AG09319 (cell line): ENCODE data around the gene MROH2A.

Experiments used
- DNase-seq: peaks from one replicate; pipeline ENCODE4 v3.0.0-alpha.2; 2010; ENCODE audit warnings: low read depth; ENCODE audit errors: extremely low read depth
- TF ChIP-seq, protein P1 (sequence below): IDR thresholded peaks from 2 replicates; pipeline ENCODE4 v1.5.1; 2011; ENCODE audit warnings: low read depth, mild to moderate bottlenecking, inconsistent platforms, low read length, moderate library complexity

MROH2A gene

DNA sequence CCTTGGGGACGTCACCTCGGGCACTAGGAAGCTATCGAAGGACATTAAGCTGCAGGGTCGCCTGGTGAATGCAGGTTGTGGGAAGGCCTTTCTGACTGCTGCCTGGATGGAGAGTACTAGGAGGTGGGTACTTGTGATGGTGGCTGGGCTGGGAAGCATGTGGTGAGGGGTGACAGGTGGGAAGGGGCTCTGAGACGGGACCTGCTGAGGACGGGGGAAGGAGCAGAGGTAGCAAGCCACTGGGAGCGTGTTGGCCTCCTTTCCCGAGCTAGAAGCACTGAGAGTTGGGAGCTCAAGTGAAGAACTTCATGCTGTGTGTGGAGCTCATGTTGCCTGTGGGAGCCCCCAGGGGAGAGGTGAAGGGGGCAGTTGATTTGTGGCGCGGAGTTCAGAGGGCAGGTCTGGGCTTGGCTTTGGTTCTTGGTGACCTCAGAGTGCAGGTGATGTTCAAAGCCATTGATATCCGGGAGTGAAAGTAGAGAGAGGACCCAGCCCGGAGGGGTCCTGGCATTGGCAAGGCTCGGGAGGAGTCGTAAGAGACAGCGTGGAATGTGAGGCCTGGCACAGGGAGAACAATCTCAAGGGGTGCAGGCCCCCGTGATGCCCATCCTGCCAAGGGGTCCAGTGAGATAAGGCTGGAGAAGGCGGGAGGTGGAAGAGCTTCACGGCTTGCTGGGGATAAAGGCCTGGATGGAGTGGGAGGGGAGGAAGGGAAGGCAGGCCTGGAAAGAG is 13.2 kb downstream of the MROH2A start:
- TF ChIP-seq, protein P1, sequence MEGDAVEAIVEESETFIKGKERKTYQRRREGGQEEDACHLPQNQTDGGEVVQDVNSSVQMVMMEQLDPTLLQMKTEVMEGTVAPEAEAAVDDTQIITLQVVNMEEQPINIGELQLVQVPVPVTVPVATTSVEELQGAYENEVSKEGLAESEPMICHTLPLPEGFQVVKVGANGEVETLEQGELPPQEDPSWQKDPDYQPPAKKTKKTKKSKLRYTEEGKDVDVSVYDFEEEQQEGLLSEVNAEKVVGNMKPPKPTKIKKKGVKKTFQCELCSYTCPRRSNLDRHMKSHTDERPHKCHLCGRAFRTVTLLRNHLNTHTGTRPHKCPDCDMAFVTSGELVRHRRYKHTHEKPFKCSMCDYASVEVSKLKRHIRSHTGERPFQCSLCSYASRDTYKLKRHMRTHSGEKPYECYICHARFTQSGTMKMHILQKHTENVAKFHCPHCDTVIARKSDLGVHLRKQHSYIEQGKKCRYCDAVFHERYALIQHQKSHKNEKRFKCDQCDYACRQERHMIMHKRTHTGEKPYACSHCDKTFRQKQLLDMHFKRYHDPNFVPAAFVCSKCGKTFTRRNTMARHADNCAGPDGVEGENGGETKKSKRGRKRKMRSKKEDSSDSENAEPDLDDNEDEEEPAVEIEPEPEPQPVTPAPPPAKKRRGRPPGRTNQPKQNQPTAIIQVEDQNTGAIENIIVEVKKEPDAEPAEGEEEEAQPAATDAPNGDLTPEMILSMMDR, result no peak
- no peak for DNase-seq

DNA sequence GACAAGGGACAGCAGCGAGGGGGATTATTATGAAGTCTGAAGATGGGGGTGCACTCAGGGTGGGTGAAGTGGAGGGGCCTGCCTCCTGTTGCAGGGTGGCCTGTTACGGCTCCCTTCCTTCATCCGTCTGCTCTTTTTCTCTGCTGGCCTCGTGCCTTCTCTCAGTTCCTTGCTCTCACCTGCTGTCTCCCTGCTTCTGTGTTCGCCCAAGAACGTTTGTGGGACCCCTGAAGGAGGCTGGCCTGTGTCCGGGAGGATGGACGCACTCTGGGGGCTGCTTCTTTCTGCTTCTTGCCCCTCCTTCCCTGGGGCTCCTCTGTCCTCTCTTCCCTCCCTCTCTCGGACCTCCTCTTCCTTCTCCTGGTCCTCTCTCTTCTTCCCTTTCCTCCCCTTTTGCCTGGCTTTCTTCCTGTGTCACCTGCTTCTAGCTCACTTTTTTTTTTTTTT is 13.8 kb downstream of the MROH2A start:
- TF ChIP-seq, protein P1, result no peak

DNA sequence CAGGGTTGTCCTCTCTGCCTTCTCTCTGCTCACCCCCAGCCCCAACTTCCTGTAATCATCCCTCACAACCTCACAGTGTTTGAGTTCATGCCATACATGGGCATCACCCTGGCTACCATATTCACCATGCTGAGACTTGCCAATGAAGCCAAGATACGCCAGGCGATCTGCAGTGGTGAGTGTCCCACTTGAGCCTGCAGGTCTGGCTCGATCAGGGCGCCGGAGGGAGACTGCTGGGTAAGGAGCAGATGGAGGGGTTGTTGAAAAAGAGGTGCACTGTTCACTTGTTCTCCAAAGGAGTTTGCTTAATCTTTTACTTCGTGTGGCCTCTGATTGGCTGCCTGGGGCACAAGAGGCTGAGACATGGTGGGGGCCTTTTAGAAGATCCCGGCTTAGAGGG is 14.6 kb downstream of the MROH2A start:
- DNase-seq, result no peak
- TF ChIP-seq, protein P1, result no peak

More for the DNA sequence above, 13.8 kb downstream of the MROH2A start:
- DNase-seq, result no peak

DNA sequence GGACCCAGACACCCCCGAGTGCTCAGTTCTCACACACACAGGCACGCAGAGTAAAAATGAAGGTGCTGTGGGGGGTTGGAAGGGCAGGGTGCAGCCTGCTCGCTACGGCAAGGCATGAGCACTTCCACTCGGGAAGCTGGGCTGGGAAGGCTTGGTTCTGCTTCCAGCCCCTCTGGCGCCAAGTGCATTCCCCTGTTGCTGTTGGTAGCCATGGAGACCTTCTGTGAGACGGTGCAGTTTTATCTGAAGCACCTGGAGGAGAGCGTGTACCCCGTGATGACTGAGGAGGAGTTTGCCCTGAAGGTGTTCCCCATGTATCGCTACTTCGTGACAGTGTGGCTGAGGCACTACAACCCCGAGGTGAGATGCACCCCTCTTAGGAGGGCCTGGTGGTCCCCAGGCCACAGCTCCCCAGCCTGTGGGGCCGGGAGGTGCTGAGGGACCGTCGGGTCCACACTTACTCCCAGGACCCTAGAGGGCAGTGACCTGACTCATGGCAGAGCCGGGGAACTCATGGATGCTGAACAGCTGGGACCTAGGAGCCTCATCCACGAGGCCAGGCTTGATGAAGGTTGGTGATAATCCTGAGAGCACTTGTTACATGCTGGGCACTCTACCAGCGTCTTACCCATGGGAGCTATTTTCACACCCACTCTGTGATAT is 15.5 kb downstream of the MROH2A start:
- DNase-seq, result no peak

DNA sequence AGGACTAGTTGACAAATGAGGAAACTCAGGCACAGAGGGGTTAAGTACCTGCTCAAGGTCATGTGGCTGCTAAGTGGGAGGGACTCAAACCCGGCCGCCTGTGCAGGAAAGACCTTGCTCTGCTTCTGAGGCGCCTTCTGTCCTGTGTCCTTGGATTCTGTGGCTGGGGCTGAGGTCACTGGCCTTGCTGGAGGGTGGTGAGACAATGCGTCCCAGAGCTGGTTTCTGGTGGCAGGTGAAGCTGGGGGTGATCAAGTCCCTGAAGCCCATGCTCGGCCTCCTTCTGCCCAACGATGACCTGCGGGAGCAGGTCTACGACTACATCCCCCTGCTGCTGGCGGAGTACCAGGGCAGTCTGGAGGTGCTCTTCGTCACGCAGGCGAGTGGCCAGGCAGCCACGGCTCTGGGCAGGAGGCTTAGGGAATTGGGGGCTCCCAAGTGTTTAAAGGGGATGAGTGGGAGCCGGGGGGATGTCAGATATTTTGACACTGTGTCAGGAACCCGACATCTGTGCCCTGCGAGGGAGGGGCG is 16.1 kb downstream of the MROH2A start:
- TF ChIP-seq, protein P1, result no peak
- no peak for DNase-seq

More for the DNA sequence above, 15.5 kb downstream of the MROH2A start:
- TF ChIP-seq, protein P1, result no peak

DNA sequence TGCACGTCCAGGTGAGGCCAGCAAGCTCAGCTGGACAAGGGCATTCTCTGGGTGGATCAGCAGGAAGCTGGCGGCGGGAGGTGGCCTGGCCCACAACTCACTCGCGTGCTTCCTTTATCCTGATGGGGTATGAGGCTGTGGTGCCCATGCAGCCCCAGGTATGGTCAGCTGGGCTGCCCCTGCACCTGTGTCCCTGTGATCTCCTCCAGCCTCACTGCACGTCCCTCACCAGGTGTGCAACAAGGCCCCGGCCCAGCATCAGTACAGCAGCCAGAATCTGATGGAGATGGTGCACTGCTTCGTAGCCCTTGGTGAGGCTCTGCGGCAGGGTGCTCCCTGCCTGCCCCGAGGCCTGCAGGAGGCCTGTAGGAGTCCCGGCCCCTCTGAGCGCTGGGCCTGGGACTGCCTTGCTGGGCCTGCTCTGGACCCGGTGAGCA is 17.6 kb downstream of the MROH2A start:
- no peak for DNase-seq
- TF ChIP-seq, protein P1, result no peak

DNA sequence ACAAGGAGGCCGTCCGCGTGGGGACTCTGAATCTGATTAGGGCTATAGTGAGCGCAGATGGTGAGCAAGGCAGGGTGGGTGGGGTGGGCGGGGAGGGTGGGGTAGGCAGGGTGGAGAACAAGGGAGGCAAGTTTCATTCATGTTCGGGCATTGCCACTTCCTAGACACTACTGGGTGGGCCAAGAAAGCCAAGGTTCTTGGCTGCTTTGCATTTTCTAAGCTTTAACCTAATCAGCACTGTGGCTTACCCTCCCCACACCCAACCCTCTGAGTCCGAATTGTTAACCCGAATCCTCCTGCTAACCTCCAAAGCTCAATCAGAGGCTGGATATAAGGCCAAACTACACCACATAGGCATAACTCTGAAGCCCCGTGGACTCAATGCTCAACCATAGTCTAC is 18.1 kb downstream of the MROH2A start:
- TF ChIP-seq, protein P1, result no peak
- no peak for DNase-seq
